Type B pancreatic cell (in vitro differentiated cells): ENCODE results near the gene AMDHD2. TPM values are rescaled to one million over a fixed set of nuclear protein-coding genes. Genes with fewer than 3 reads are reported as not detected.

Source experiments
- DNase-seq: peaks from one replicate; pipeline ENCODE4 v3.0.0; 2021; ENCODE audit warnings: mixed read lengths; ENCODE audit not compliant: unreplicated experiment; ENCODE audit errors: extremely low spot score
- H3K27ac Mint-ChIP-seq: 2 replicates; pipeline ENCODE4 v1.8.0; 2021; ENCODE audit warnings: mild to moderate bottlenecking, mixed read lengths
- H3K27me3 Mint-ChIP-seq: 2 replicates; pipeline ENCODE4 v1.8.0; 2021; ENCODE audit warnings: mixed read lengths
- H3K36me3 Mint-ChIP-seq: 2 replicates; pipeline ENCODE4 v1.8.0; 2021; ENCODE audit warnings: mixed read lengths
- H3K4me1 Mint-ChIP-seq: one replicate; pipeline ENCODE4 v1.8.0; 2021; ENCODE audit warnings: mixed read lengths; ENCODE audit not compliant: unreplicated experiment
- H3K4me3 Mint-ChIP-seq: 2 replicates; pipeline ENCODE4 v1.8.0; 2021; ENCODE audit warnings: mild to moderate bottlenecking, mixed read lengths
- H3K9me3 Mint-ChIP-seq: 2 replicates; pipeline ENCODE4 v1.8.0; 2021; ENCODE audit warnings: mixed read lengths
- CTCF ChIP-seq: fragments of 200-600 bp; sonication (generic); conservative IDR thresholded peaks from 2 replicates; pipeline ENCODE4 v1.5.0; 2021; ENCODE audit warnings: antibody characterized with exemption, mild to moderate bottlenecking
- total RNA-seq: library from RNA; stranded (reverse); gene quantifications from 2 replicates; pipeline ENCODE4 v1.2.1, GENCODE V29; 2021; ENCODE audit warnings: low replicate concordance

AMDHD2 gene
- total RNA-seq, 1 donor from 2014 or later = 46.1 TPM

- peak overlapping the region; percentile 92 for H3K4me3 Mint-ChIP-seq
- no peaks in the 10 kb centered on the region for H3K9me3 Mint-ChIP-seq
- H3K27me3 Mint-ChIP-seq = no peaks in the 10 kb centered on the region
- peak overlapping the region; percentile 98 for H3K27ac Mint-ChIP-seq
- DNase-seq = no peak
- TF ChIP-seq CTCF = no peak
- peaks cover 8% of the 10 kb centered on the region for H3K36me3 Mint-ChIP-seq
- H3K4me1 Mint-ChIP-seq = peaks cover 46% of the 10 kb centered on the region
Observed at GRCh38 chr16:2516391-2517240, 3.6 kb upstream of the AMDHD2 start.

GRCh38 chr16:2517954-2518605, 2.1 kb upstream of the AMDHD2 start:
- Mint-ChIP-seq H3K4me1 (peaks cover 36% of the 10 kb centered on the region), H3K36me3 (peaks cover 8% of the 10 kb centered on the region), H3K9me3 (no peaks in the 10 kb centered on the region), H3K4me3 (peak overlapping the region; percentile 92), H3K27me3 (no peaks in the 10 kb centered on the region), H3K27ac (peak overlapping the region; percentile 98)
- no peak for DNase-seq
- no peak for TF ChIP-seq CTCF

- Mint-ChIP-seq H3K27me3 (no peaks in the 10 kb centered on the region), H3K36me3 (peaks cover 8% of the 10 kb centered on the region), H3K27ac (peak overlapping the region; percentile 96), H3K9me3 (no peaks in the 10 kb centered on the region), H3K4me1 (peaks cover 36% of the 10 kb centered on the region), H3K4me3 (peak overlapping the region; percentile 87)
- no peak for TF ChIP-seq CTCF
- DNase-seq = no peak
Observed at GRCh38 chr16:2518823-2519710, 1.1 kb upstream of the AMDHD2 start.

- H3K4me1 Mint-ChIP-seq = peaks cover 36% of the 10 kb centered on the region
- peak overlapping the region; percentile 87 for H3K4me3 Mint-ChIP-seq
- H3K36me3 Mint-ChIP-seq = peaks cover 8% of the 10 kb centered on the region
- H3K27me3 Mint-ChIP-seq = no peaks in the 10 kb centered on the region
- H3K27ac Mint-ChIP-seq = peak overlapping the region; percentile 96
- no peak for TF ChIP-seq CTCF
- no peaks in the 10 kb centered on the region for H3K9me3 Mint-ChIP-seq
- no peak for DNase-seq
Observed at GRCh38 chr16:2519711-2520080, 475 bp upstream of the AMDHD2 start.

- Mint-ChIP-seq H3K9me3 (no peaks in the 10 kb centered on the region), H3K4me3 (peak overlapping the region; percentile 97), H3K4me1 (peaks cover 28% of the 10 kb centered on the region), H3K27ac (peak overlapping the region; percentile 99), H3K27me3 (no peaks in the 10 kb centered on the region), H3K36me3 (peaks cover 8% of the 10 kb centered on the region)
- TF ChIP-seq CTCF = peak; percentile 16
- DNase-seq = peak; percentile 71
Observed at GRCh38 chr16:2520784-2521531, 787 bp downstream of the AMDHD2 start.
